ENCODE results near the gene DNAH14.

DNA sequence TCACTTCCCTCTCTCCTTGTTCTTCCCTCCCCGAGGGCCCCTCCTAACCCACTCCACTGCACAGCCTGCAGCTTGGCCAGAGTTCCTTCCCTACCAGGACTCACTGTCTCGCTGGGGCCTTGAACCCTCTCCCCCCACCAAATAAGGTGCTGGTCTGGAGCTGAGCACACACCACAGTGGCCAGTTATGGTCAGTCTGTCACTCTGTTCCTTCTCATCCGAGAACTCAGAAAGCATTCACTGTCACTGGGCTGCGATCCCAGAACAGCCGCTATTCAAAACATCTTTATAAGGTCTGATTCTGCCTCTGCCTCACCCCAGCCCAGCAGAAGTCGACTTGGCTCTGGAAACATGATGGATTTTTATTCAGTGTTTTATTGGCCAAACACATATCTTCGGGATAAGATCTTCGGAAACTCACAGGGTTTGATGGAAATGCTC, 518.2 kb downstream of the DNAH14 start:
- TF ChIP-seq POLR2AphosphoS5 (IDR thresholded peaks at IDR 0.05; ENCODE audit: low read depth, low read length): no peak
- no peak for TF ChIP-seq POLR2A (IDR thresholded peaks at IDR 0.05; ENCODE audit: low read depth, low read length)
